Suprapubic skin (tissue), 4 donors: ENCODE data around the gene PIGA. TPM values are rescaled to one million over a fixed set of nuclear protein-coding genes. Genes with fewer than 3 reads are reported as not detected.
"Not testable (repeated sequence)": the region's sequence is repeated elsewhere in the genome, so short reads cannot be mapped to it uniquely, and the experiment has no call there.

Experiments used
- DNase-seq, 2 donors: peaks; one replicate each; pipeline ENCODE4 v3.0.0-alpha.2; 2019; ENCODE audit warnings: low spot score in 2 of 2
- H3K27ac ChIP-seq: fragments of 200-600 bp; sonication (generic); one replicate; pipeline ENCODE4 v1.5.1; 2019
- H3K27me3 ChIP-seq: fragments of 200-600 bp; sonication (generic); one replicate; pipeline ENCODE4 v1.5.1; 2019
- H3K36me3 ChIP-seq: fragments of 200-600 bp; sonication (generic); one replicate; pipeline ENCODE4 v1.5.1; 2019
- H3K4me1 ChIP-seq: fragments of 200-600 bp; sonication (generic); one replicate; pipeline ENCODE4 v1.5.1; 2019
- H3K4me3 ChIP-seq: fragments of 200-600 bp; sonication (generic); one replicate; pipeline ENCODE4 v1.5.1; 2019; ENCODE audit warnings: mild to moderate bottlenecking
- H3K9me3 ChIP-seq: fragments of 200-600 bp; sonication (generic); one replicate; pipeline ENCODE4 v1.5.1; 2019
- CTCF ChIP-seq, 2 donors: fragments of 200-600 bp in 1 of 2; fragments of 450-650 bp in 1 of 2; sonication (generic) in 1 of 2; IDR thresholded peaks; one replicate each; pipeline ENCODE4 v1.5.1; 2016 to 2019; ENCODE audit warnings: antibody characterized with exemption in 2 of 2, mild to moderate bottlenecking in 1 of 2, moderate library complexity in 1 of 2
- EP300 ChIP-seq: sonication (generic); formaldehyde crosslinking; IDR thresholded peaks from one replicate; pipeline ENCODE4 v1.6.1; 2017; ENCODE audit warnings: antibody characterized with exemption
- POLR2A ChIP-seq, 2 donors: fragments of 450-650 bp; IDR thresholded peaks; one replicate each; pipeline ENCODE4 v1.6.1; 2017; ENCODE audit warnings: antibody characterized with exemption in 2 of 2, mild to moderate bottlenecking in 2 of 2, moderate library complexity in 2 of 2
- POLR2AphosphoS5 ChIP-seq, 3 donors: sonication (generic); formaldehyde crosslinking; IDR thresholded peaks; one replicate each; pipeline ENCODE4 v1.6.1; 2017; ENCODE audit warnings: antibody characterized with exemption in 3 of 3
- WGBS: methylation state at CpG from one replicate; pipeline ENCODE4 v1.1.5; 2018; 5-methylcytosine and 5-hydroxymethylcytosine counted together
- total RNA-seq, 4 donors: library from RNA; depleted of rRNA; stranded (reverse); fragments of >200 nt; gene quantifications; one replicate each; pipeline ENCODE4 v1.1.0, GENCODE V29; 2016

PIGA gene
- total RNA-seq, 4 donors from 2014 or later, result 14.7 to 24.7 (median 20.4) TPM

GRCh38 chrX:15311119-15311518, 24.2 kb downstream of the PIGA start:
- H3K9me3 ChIP-seq, result no peaks in the 10 kb centered on the region
- no peaks in the 10 kb centered on the region for H3K4me1 ChIP-seq
- H3K27ac ChIP-seq, result no peak overlapping the region
- H3K27me3 ChIP-seq, result no peaks in the 10 kb centered on the region
- no peaks in the 10 kb centered on the region for H3K36me3 ChIP-seq
- no peak overlapping the region for H3K4me3 ChIP-seq
- no peak for DNase-seq
- TF ChIP-seq POLR2AphosphoS5 (IDR thresholded peaks at IDR 0.05) (no peak), CTCF (IDR thresholded peaks at IDR 0.05) (no peak), POLR2A (IDR thresholded peaks at IDR 0.05) (no peak), EP300 (no peak)
- 82% methylated on average over 3 of the region's 3 CpGs for WGBS

GRCh38 chrX:15310117-15310516, 25.2 kb downstream of the PIGA start:
- H3K27ac ChIP-seq, result no peak overlapping the region
- H3K27me3 ChIP-seq, result no peaks in the 10 kb centered on the region
- H3K9me3 ChIP-seq, result no peaks in the 10 kb centered on the region
- no peaks in the 10 kb centered on the region for H3K36me3 ChIP-seq
- H3K4me3 ChIP-seq, result no peak overlapping the region
- WGBS, result 34% methylated on average over 3 of the region's 3 CpGs
- DNase-seq, result no peak
- TF ChIP-seq POLR2A (IDR thresholded peaks at IDR 0.05), result no peak
- TF ChIP-seq EP300, result no peak
- no peaks in the 10 kb centered on the region for H3K4me1 ChIP-seq

- H3K27me3 ChIP-seq, H3K36me3 ChIP-seq, H3K27ac ChIP-seq, H3K4me3 ChIP-seq, H3K4me1 ChIP-seq, H3K9me3 ChIP-seq, DNase-seq: not testable (repeated sequence)
- 65% methylated on average over 3 of the region's 3 CpGs for WGBS
These were observed 29.4 kb downstream of the PIGA start for GRCh38 chrX:15305899-15306298.

- Histone ChIP-seq H3K4me1 (no peaks in the 10 kb centered on the region), H3K4me3 (no peak overlapping the region), H3K36me3 (no peaks in the 10 kb centered on the region), H3K9me3 (no peaks in the 10 kb centered on the region), H3K27me3 (no peaks in the 10 kb centered on the region), H3K27ac (no peak overlapping the region)
- peak in 1 of 2 donors; percentile 81 for DNase-seq
- 62% methylated on average over 4 of the region's 4 CpGs for WGBS
- no peak for TF ChIP-seq EP300
- no peak for TF ChIP-seq POLR2A (IDR thresholded peaks at IDR 0.05)
- TF ChIP-seq POLR2AphosphoS5 (IDR thresholded peaks at IDR 0.05), result no peak
- TF ChIP-seq CTCF (IDR thresholded peaks at IDR 0.05), result no peak
These were observed 33.4 kb downstream of the PIGA start for GRCh38 chrX:15301924-15302323.

GRCh38 chrX:15299941-15300851, 35.1 kb downstream of the PIGA start:
- Histone ChIP-seq H3K4me1 (no peaks in the 10 kb centered on the region), H3K9me3 (no peaks in the 10 kb centered on the region), H3K36me3 (no peaks in the 10 kb centered on the region), H3K27ac (no peak overlapping the region), H3K4me3 (no peak overlapping the region), H3K27me3 (no peaks in the 10 kb centered on the region)
- TF ChIP-seq CTCF (IDR thresholded peaks at IDR 0.05) (peak in 1 of 2 donors; percentile 21), POLR2AphosphoS5 (IDR thresholded peaks at IDR 0.05) (no peak)
- 53% methylated on average over 4 of the region's 4 CpGs for WGBS
- no peak for DNase-seq

GRCh38 chrX:15298780-15299179, 36.5 kb downstream of the PIGA start:
- WGBS, result 76% methylated on average over 3 of the region's 3 CpGs
- peak overlapping the region; percentile 29 for H3K27ac ChIP-seq
- no peaks in the 10 kb centered on the region for H3K9me3 ChIP-seq
- no peak overlapping the region for H3K4me3 ChIP-seq
- no peaks in the 10 kb centered on the region for H3K36me3 ChIP-seq
- H3K4me1 ChIP-seq, result no peaks in the 10 kb centered on the region
- TF ChIP-seq CTCF (IDR thresholded peaks at IDR 0.05), result no peak
- TF ChIP-seq POLR2AphosphoS5 (IDR thresholded peaks at IDR 0.05), result no peak
- TF ChIP-seq EP300, result no peak
- no peak for TF ChIP-seq POLR2A (IDR thresholded peaks at IDR 0.05)
- no peaks in the 10 kb centered on the region for H3K27me3 ChIP-seq
- DNase-seq, result no peak
